Activated naive CD4-positive, alpha-beta T cell treated with anti-CD3 and anti-CD28 coated beads, Interleukin-2, amount 50 U/mL, for 72 hours (primary cell): ENCODE measurements around the gene DNAJA3. TPM values are rescaled to one million over a fixed set of nuclear protein-coding genes. Genes with fewer than 3 reads are reported as not detected.

ENCODE experiments used
- ATAC-seq, 2 donors: fragments of 150-1000 bp; cut with Tn5 transposase; 2 replicates each; pipeline ENCODE4 v1.10.0; 2021; ENCODE audit warnings: mild to moderate bottlenecking in 2 of 2, moderate library complexity in 2 of 2
- DNase-seq, 2 donors: peaks; one replicate each; pipeline ENCODE4 v3.0.0; 2021 to 2022; ENCODE audit warnings: low spot score in 2 of 2
- H3K27ac Mint-ChIP-seq, 2 donors: one replicate each; pipeline ENCODE4 v1.8.0; 2022; ENCODE audit warnings: mild to moderate bottlenecking in 2 of 2, mixed read lengths in 2 of 2
- H3K36me3 Mint-ChIP-seq, 2 donors: one replicate each; pipeline ENCODE4 v1.8.0; 2022; ENCODE audit warnings: mixed read lengths in 2 of 2
- H3K9me3 Mint-ChIP-seq, 2 donors: one replicate each; pipeline ENCODE4 v1.8.0; 2022; ENCODE audit warnings: mixed read lengths in 2 of 2
- total RNA-seq, 2 donors: library from RNA; stranded (reverse); gene quantifications; one replicate each; pipeline ENCODE4 v1.2.3, GENCODE V29; 2022

DNAJA3 gene
- total RNA-seq, 2 donors from 2014 or later = 66.2 to 79.2 TPM

DNA sequence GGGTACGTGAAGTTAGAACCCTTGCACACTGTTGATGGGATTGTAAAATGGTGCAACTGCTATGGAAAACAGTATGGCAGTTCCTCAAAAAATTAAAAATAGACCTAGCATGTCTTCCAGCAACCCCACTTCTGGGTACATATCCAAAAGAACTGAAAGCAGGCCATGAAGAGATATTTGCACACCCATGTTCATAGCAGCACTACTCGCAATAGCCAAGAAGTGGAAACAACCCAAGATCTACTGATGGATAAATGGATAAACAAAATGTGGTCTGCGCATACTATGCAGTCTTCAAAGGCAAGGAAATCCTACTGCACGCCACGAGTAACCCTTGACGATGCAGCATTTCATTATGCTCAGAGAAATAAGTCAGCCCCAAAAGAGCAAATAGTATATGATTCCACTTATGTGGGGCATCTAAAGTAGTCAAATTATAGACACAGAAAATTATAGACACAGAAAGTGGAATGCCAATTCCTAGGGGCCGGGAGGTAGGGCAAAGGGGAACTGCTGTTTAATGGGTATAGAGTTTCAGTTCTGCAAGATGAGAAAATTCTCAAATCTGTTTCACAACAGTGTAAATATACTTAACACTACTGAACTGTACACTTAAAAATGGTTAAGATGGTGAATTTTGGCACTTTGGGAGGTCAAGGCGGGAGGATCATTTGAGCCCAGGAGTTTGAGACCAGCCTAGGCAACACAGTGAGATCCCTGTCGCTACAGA is 26.5 kb upstream of the DNAJA3 start:
- Mint-ChIP-seq H3K36me3 (no peaks in the 10 kb centered on the region), H3K9me3 (no peaks in the 10 kb centered on the region), H3K27ac (no peak overlapping the region)
- DNase-seq (no peak), ATAC-seq (no peak)

DNA sequence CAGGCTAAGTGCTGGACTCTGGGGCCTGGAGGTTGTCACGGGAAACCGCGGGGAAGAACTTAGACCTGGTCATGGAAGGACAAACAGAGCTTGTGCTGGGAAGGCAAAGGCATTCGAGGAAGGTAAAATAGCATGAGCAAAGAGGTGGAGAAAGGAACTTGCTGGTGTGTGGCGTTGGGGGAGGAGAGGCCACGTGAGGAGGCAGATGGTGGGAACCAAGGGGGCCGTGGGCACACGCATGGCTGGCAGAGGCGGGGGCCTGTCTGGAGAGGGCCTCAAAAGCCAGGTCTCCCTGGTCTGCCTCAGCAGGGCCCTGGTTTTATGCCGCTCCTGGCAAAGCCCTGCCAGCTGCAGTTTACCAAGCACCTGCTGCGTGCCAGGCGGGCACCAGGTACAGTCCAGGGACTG is 24.6 kb upstream of the DNAJA3 start:
- H3K27ac Mint-ChIP-seq = peak overlapping the region in 1 of 2 donors; percentile 63
- no peaks in the 10 kb centered on the region for H3K36me3 Mint-ChIP-seq
- DNase-seq = no peak
- ATAC-seq = no peak
- H3K9me3 Mint-ChIP-seq = no peaks in the 10 kb centered on the region

DNA sequence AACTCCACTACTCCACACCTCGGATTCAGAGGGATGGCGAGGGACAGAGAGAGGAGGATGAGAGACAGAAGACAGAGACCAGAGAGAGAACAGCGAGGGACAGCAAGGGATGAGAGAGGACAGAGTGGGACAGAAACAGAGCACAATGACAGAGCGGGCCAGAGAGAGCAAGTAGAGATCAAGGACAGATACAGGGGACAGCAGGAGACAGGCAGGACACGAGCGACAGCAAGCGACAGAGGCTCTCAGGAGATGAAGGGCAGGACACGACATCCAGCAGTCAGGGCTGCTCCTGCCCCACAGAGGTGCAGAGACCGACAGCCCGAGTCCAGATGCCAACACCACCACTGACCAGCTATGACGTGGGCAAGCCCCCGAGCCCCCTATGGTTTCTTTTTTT is 24.2 kb upstream of the DNAJA3 start:
- no peaks in the 10 kb centered on the region for H3K9me3 Mint-ChIP-seq

DNA sequence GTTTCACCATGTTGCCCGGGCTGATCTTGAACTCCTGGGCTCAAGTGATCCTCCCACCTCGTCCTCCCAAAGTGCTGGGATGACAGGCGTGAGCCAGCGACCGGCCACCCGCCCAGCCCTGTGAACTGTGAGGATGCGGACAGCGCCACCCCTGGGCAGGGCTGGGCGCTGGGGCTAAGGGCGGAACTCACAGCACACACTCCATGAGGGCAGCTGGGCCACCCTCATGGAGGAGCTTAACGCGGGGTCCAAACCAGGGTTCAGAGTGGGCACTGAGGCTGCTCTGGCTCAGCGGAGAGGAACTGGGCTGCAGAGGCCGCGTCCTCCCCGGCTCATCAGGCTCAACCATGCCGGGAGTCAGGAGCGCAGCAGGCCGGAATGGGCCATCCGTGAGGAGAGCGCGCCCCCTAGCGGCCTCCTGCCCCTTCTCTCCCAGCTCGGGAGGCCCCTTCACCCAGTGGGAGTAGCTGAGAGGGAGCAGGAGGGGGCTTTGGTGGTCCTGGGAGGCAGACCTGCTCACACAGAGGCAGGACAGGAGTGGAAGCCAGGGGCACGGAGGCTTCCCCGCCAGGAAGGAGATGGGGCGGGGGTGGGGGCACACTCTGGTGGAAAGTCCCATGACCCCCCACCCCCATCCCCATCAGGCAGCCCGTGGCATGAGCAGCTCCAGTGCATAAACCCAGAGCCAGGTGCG is 23.1 kb upstream of the DNAJA3 start:
- Mint-ChIP-seq H3K27ac (peak overlapping the region in 1 of 2 donors; percentile 63), H3K36me3 (no peaks in the 10 kb centered on the region), H3K9me3 (no peaks in the 10 kb centered on the region)
- peak; percentile 70 to 81 for DNase-seq
- peak; percentile 76 to 90 for ATAC-seq

More for the DNA sequence above, 24.2 kb upstream of the DNAJA3 start:
- Mint-ChIP-seq H3K27ac (peak overlapping the region in 1 of 2 donors; percentile 63), H3K36me3 (no peaks in the 10 kb centered on the region)
- no peak for ATAC-seq
- DNase-seq = no peak

DNA sequence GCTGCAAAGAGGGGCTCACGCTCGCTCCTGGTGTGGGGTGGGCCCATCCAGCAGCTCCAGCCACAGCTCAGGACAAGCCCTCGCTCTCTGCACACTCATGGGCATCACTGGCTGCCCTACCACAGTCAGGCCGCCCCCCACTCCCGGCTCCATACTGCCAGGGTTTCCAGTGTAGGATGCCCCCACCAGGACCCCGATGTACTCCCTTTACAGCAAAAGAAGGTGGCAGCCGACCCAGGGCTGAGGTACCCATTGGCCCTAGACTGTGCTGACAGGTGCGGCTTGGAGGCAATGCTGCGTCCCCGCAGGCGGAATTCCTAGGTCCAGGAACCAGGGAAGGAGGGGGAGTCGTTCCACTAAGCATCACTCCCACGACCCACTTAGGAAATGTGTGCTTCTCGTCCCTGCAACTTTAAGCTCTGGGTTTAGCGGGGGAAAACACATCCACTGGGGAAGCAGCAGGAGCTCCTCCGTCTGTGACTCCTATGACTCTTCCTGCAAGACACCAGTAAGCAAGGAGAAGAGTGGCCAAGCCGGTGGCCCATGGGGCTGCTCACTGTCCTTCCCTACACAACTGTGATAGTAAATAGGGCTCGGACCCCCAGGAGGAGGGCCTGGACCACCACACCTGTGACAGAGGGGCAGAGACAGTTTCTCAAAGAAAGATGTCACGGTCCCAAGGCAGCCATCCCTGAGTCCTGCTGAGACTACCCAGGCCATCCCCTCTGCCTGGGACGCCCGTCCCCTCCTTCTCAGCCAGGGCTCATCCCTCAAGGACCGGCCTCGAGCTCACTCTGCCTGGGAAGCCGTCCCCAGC is 22.3 kb upstream of the DNAJA3 start:
- DNase-seq = no peak

DNA sequence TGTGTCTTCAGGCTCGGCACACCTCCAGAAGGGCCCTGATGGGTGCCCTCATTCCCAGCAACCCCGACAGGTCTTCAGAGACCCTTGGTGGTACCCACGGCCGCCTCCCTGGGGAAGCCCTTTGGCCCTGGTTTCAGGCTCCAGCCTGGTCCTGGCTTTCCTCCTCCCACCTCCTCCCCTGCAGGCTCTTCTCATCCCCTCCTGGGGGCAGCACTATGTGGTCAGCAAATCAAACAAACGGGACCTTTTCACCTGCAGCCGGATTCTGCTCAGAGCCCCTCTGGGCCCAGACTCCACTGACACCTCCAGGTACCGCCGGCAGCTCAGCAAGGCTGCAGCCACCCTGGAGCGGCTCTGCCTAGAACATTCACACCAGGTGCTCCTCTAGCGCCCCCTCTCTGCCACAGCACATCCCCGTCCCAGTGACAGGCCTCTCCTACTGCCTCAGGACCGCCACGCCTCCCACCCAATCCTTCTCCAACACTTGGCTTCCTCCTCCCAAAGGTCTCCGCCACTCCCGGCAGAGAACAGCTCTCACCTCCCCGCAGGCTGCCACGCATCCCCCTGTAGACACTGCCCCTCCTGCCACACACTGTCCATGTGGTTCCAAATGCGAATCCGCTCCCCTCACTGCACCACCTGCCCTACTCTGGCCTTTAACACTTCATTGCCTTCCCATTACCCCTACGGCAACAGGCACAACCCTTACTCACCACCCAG is 21.3 kb upstream of the DNAJA3 start:
- peak overlapping the region in 1 of 2 donors; percentile 16 for H3K27ac Mint-ChIP-seq
- DNase-seq (peak in 1 of 2 donors; percentile 60), ATAC-seq (peak in 1 of 2 donors; percentile 53)
- no peaks in the 10 kb centered on the region for H3K36me3 Mint-ChIP-seq
- H3K9me3 Mint-ChIP-seq = no peaks in the 10 kb centered on the region

More for the DNA sequence above, 22.3 kb upstream of the DNAJA3 start:
- Mint-ChIP-seq H3K9me3 (no peaks in the 10 kb centered on the region), H3K36me3 (no peaks in the 10 kb centered on the region), H3K27ac (no peak overlapping the region)
- peak; percentile 1 to 2 for ATAC-seq

DNA sequence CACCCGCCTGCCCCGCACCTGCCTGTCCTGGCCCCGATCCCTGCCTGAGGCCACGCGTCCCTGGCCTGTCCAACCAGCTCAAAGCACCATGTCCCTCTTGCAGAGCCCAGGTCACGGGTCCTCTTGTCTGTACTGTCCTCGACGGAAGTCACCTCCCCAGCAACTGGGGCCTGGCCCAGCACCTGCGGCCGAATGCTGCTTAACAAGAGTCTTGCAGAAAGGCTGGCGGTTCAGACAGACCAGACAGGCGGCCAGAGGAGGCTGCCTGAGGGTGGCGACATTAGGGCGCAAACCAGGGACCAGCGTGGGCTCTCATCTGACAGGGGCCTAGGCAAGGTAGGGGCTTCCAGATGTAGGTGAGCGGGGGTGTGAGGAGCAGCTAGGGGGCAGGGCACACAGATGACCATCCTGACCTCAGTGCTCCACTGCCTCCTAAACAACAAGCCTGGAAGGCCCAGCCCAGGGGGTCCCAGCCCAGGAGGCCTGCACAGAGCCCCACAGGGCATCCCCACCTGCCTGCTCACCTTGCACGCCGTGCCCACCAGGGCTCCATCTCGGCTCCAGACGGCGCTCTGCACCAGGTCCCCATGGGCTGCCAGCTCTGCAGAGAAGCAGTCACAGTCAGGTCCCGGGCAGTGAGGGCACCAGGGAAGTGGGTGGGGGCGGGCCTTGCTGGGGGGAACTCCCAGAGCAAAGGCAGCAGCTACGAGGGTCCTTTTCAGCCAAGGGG is 20.5 kb upstream of the DNAJA3 start:
- Mint-ChIP-seq H3K36me3 (no peaks in the 10 kb centered on the region), H3K27ac (no peak overlapping the region), H3K9me3 (no peaks in the 10 kb centered on the region)
- ATAC-seq (no peak), DNase-seq (no peak)

DNA sequence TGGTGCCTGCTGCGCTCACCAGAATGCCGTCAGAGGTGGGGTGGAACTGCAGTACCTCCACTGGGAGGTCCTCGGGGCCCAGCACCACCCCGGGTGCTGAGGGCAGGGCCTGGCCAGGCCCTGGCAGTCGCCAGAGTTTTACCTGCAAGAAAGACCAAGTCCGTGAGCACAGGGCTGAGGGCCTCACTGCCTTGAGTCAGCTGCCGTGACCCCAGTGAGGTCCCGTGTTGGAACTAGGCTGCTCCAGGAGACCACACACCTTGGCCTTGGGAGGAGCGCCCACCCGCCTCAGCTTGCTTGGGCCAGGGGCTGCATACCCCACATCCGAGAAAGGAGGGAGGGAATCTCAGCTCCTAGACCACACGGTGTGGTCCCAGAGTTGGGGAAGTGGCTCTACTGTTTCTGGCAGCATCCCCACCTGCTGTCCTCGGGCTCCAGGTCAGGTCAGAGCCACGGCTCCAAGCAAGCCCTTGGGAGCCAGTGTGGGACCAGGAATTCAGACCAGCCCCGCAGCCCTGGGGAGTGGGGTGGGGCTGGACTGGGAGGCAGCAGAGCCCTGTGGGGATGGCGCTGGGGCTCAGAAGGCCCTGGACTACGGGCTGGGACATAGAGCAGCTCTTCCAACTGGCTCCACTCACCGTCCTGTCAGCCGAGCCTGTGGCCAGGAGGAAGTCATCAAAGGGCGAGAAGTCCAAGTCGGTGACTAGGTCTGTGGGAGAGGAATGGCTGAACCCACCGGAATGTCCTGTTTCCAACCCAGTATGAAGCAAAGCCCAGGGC is 17.9 kb upstream of the DNAJA3 start:
- ATAC-seq (no peak), DNase-seq (no peak)
- Mint-ChIP-seq H3K27ac (no peak overlapping the region), H3K36me3 (no peaks in the 10 kb centered on the region), H3K9me3 (no peaks in the 10 kb centered on the region)

DNA sequence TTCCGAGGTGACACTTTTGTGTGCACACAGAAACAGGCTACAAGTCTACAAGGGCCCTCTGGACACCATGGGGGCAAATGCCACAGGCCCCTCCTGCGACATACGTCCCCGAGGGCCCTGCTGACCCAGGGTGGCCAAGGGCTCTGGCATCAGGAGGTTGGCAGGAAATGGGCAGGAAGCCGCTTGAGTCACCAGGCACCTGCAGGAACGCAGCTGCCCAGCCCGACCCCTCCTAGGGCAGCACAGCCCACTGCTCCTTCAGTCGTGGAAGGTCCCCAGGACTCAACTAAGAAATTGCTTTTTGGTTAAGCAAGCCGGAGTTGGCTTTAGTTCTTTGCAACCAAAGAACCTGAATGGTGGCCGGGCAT is 17.4 kb upstream of the DNAJA3 start:
- no peak for DNase-seq
- H3K27ac Mint-ChIP-seq = no peak overlapping the region
- H3K36me3 Mint-ChIP-seq = no peaks in the 10 kb centered on the region
- ATAC-seq = no peak
- no peaks in the 10 kb centered on the region for H3K9me3 Mint-ChIP-seq

DNA sequence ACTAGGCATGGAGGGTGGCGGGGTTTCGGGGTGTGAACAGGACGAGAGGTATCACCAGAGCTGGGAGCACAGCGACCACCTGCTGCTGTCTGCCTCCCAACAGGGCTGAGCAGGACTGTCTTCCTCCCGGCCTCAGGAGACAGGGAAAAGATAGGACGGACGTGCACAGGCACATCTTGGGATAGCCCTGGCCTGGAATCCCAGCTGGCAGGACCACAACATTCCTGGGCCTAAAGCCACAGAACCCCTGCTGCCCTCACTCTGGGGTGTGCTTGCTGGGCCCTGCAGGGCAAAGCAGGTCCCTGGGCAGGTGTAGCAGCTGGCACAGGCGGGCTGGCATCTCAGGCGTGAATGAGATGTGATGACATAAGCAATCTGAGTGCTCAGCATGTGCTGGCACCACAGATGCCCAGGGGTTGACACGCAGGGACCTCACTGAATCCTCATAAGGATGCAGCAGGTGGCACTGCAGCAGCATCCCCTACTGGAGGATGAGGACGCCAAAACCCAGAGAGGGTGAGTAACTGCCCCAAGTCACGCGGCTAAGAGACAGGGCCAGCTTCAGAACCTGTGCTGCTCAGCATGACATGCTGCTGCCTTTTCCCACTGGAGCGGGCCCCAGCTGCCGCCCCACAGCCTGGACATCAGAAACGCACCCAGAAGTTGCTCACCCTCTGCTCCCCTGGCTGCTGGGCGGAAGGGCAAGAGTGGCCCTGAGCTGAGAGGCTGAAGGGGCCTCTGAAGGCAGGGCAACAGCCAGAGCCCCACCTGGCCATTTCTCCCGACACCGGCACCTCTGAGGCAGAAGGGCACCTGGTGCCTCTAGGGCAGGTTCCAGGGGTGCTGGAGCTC is 16.4 kb upstream of the DNAJA3 start:
- ATAC-seq = no peak
- H3K36me3 Mint-ChIP-seq = no peaks in the 10 kb centered on the region
- H3K27ac Mint-ChIP-seq = peak overlapping the region in 1 of 2 donors; percentile 50
- no peaks in the 10 kb centered on the region for H3K9me3 Mint-ChIP-seq
- DNase-seq = no peak

DNA sequence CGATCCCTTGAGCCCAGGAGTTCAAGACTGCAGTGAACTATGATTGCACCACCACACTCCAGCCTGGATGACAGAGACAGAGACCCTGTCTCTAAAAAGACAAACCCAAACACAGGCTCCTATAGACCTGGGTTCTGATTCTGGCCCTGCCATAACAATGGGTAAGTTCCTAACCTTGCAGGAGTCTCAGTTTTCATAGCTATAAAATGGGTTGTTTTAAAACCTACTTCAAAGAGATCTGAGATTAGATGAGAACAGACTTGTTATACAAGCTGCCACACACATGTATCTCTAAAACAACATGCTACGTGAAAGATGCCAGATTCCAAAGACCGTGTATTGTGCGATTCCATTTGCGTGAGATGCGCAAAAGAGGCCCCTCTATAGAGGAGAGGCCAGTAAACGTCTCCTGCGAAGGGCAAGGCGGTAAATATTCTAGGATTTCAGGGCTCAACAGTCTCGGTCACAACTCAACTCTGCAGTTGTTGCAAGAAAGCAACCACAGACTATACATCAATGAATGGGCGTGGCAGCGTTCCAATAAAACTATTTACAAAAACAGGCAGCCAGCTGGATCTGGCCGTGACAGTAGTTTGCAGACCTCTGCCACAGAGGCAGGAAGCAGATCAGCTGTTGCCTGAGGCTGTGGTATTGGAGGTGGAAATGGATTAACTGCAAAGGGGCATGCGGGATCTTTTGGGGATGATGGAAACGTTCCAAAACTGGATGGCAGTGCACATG is 15.2 kb upstream of the DNAJA3 start:
- H3K9me3 Mint-ChIP-seq = no peaks in the 10 kb centered on the region
- ATAC-seq (no peak), DNase-seq (no peak)
- no peak overlapping the region for H3K27ac Mint-ChIP-seq
- peaks cover 0 to 3% of the 10 kb centered on the region in 2 donors for H3K36me3 Mint-ChIP-seq

DNA sequence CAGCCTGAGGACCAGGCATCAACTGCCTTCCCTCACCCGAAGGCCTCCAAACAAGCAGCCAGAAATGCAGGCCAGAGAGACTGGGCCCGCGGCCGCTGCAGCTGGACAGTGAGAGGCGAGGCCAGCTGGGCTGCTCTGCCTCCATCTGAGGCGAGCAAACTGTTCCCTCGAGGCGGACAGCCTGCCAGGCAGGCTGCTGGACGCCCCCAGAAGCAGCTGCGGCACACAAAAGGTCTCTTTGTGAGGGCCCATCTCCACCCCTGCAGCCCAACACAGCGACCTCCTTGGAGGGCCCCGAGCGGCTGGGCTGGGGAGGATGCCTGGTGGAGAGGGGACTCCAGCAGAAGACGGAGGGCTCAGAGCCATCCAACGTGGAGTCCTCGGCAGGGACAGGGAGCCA is 14.0 kb upstream of the DNAJA3 start:
- peaks cover 0 to 6% of the 10 kb centered on the region in 2 donors for H3K36me3 Mint-ChIP-seq
- DNase-seq = no peak

DNA sequence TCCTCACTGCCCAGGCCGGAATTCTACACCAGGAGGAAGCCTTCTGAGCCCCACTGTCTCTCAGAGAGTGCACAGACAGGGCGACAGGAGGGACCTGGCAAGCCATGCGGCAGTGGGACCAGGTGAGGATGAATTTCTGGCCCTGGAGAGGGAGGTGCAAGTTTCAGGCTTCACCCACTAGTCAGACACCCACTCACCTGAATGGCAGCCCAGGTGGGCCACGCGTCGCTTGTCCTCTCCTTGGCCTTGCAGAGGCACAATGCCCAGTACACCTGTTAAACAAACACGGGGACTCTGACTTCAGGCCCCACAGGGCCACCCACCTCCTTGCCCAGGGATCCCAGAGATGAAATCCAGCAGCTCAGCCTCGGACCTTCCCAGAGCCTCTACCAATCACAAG is 13.5 kb upstream of the DNAJA3 start:
- Mint-ChIP-seq H3K27ac (no peak overlapping the region), H3K36me3 (peaks cover 0 to 6% of the 10 kb centered on the region in 2 donors), H3K9me3 (no peaks in the 10 kb centered on the region)
- DNase-seq (no peak), ATAC-seq (no peak)

More for the DNA sequence above, 14.0 kb upstream of the DNAJA3 start:
- Mint-ChIP-seq H3K27ac (no peak overlapping the region), H3K9me3 (no peaks in the 10 kb centered on the region)
- ATAC-seq = no peak

DNA sequence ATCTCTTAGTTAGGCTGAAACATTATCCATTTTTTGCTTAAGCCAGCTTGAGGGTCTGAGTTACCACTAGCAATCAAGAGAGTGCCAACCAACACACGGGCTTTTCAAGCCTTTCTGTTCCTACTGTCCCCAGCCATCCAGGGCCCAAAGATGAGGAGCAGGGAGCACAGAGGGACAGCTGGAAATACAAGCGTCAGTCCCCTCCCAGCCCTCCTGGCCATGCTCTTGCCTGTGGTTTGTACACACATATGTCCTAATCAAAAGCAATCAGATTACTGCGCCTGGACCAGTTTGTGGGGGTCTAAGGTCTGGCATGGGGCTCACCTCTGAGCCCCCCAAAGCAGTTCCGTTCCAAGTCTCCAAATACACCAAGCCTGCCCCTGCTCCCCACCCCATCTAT is 12.8 kb upstream of the DNAJA3 start:
- ATAC-seq (no peak), DNase-seq (no peak)
- no peak overlapping the region for H3K27ac Mint-ChIP-seq
- peaks cover 0 to 6% of the 10 kb centered on the region in 2 donors for H3K36me3 Mint-ChIP-seq
- H3K9me3 Mint-ChIP-seq = no peaks in the 10 kb centered on the region
